PC-3 (cell line): Measurements from ENCODE around the gene MR1. TPM values are rescaled to one million over a fixed set of nuclear protein-coding genes. Genes with fewer than 3 reads are reported as not detected.

Experiments
- ATAC-seq: fragments of 200-7000 bp; cut with Tn5 transposase; 2 replicates; pipeline ENCODE4 v1.9.1; 2020; ENCODE audit warnings: mild to moderate bottlenecking, moderate library complexity
- BruUV-seq: library from RNA; stranded (reverse); fragments of 400-500 nt; replicated peaks from 2 replicates; lab custom pipeline; 2021; lab: Mats Ljungman, UMichigan
- CTCF ChIA-PET: fragments of 300-600 bp; sonication (Branson Sonifier 250); formaldehyde crosslinking; loops from one replicate; lab custom pipeline; 2022; ENCODE audit warnings: antibody characterized with exemption; lab: Charles Lee
- POLR2A ChIA-PET: fragments of 300-600 bp; sonication (Branson Sonifier 250); formaldehyde crosslinking; loops from one replicate; lab custom pipeline; 2022; ENCODE audit warnings: antibody characterized with exemption; ENCODE audit not compliant: unreplicated experiment; lab: Charles Lee
- DNase-seq: peaks from one replicate; pipeline ENCODE4 v3.0.0-alpha.2; 2015
- H2AFZ ChIP-seq: fragments of 300-600 bp; sonication (generic); 2 replicates; pipeline ENCODE4 v1.6.0; 2016; ENCODE audit warnings: antibody characterized with exemption, low read length
- H3F3A ChIP-seq: fragments of 300-600 bp; sonication (generic); one replicate; pipeline ENCODE4 v1.6.0; 2017; ENCODE audit warnings: antibody characterized with exemption, low read length, control low read depth, mild to moderate bottlenecking; ENCODE audit not compliant: unreplicated experiment
- H3K27ac ChIP-seq: fragments of 300-600 bp; sonication (generic); 2 replicates; pipeline ENCODE4 v1.5.1; 2016; ENCODE audit warnings: mild to moderate bottlenecking, low read length
- H3K27me3 ChIP-seq: fragments of 300-600 bp; sonication (generic); 2 replicates; pipeline ENCODE4 v1.6.1; 2016; ENCODE audit warnings: low read length, mixed read lengths
- H3K36me3 ChIP-seq: fragments of 300-600 bp; sonication (generic); 2 replicates; pipeline ENCODE4 v1.6.1; 2016; ENCODE audit warnings: low read depth, mixed run types, low read length, mixed read lengths
- H3K4me1 ChIP-seq: fragments of 300-600 bp; sonication (generic); 2 replicates; pipeline ENCODE4 v1.5.1; 2016; ENCODE audit warnings: low read length; ENCODE audit not compliant: insufficient read depth
- H3K4me2 ChIP-seq: fragments of 300-600 bp; sonication (generic); 2 replicates; pipeline ENCODE4 v1.6.0; 2016; ENCODE audit warnings: low read length
- H3K4me3 ChIP-seq: fragments of 300-600 bp; sonication (generic); 2 replicates; pipeline ENCODE4 v1.5.1; 2016; ENCODE audit warnings: mild to moderate bottlenecking, low read length, mixed read lengths
- H3K79me2 ChIP-seq: fragments of 300-600 bp; sonication (generic); 2 replicates; pipeline ENCODE4 v1.6.1; 2017; ENCODE audit warnings: low read length, mixed read lengths
- H3K9ac ChIP-seq: fragments of 300-600 bp; sonication (generic); 2 replicates; pipeline ENCODE4 v1.6.0; 2016; ENCODE audit warnings: mild to moderate bottlenecking, low read length
- H3K9me2 ChIP-seq: fragments of 300-600 bp; sonication (generic); replicated peaks from 2 replicates; pipeline ENCODE4 v1.6.1; 2016; ENCODE audit warnings: mixed run types, low read length, mixed read lengths
- H3K9me3 ChIP-seq: fragments of 300-600 bp; sonication (generic); 2 replicates; pipeline ENCODE4 v1.6.1; 2016; ENCODE audit warnings: low read length, mixed read lengths
- H4K20me1 ChIP-seq: fragments of 300-600 bp; sonication (generic); 2 replicates; pipeline ENCODE4 v1.6.1; 2016; ENCODE audit warnings: low read length, mixed read lengths
- EZH2 ChIP-seq: fragments of 300-600 bp; sonication (generic); IDR thresholded peaks from one replicate; pipeline ENCODE4 v1.6.1; 2017; ENCODE audit warnings: antibody characterized with exemption, mild to moderate bottlenecking, low read length; ENCODE audit not compliant: unreplicated experiment
- EZH2phosphoT487 ChIP-seq: fragments of 300-600 bp; sonication (generic); IDR thresholded peaks from 2 replicates; pipeline ENCODE4 v1.6.1; 2018; ENCODE audit warnings: mild to moderate bottlenecking, antibody characterized with exemption, low read length, borderline replicate concordance
- intact Hi-C: fragments of 100-400 bp; cut with micrococcal nuclease; formaldehyde crosslinking; loops from 2 replicates; pipeline ENCODE4 v1.9.0; 2023
- total RNA-seq: library from RNA; depleted of rRNA; stranded (reverse); fragments of >200 nt; gene quantifications from 2 replicates; pipeline ENCODE4 v1.2.3, GENCODE V29; 2014
- TF ChIP-seq, protein P1 (sequence below): fragments of 300-600 bp; sonication (generic); conservative IDR thresholded peaks from 2 replicates; pipeline ENCODE4 v1.5.1; 2017; ENCODE audit warnings: antibody characterized with exemption, low read depth, mild to moderate bottlenecking, low read length

MR1 gene
- total RNA-seq, 1 experiment from 2014 or later = 3.4 TPM

DNA sequence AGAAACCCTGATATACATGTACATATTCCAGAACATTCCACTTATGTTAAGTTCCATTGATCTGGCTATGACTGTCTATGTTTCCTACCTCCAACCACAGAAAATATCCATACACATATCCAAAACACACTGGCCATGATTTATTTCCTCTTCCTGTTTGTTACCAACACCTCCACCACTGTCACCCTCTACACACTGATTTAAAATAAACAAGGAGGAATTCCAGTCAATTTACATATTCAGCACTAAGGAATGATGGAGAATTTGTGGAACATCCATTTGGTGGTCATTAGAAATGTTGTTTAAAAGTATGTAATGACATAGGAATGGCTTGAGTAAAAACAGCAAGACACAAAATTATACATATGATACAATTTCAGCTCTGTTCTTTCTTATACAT lies 5.6 kb upstream of the MR1 start:
- Histone ChIP-seq H4K20me1 (no peaks in the 10 kb centered on the region), H3K4me1 (peaks cover 2% of the 10 kb centered on the region; the same call in 1 of the 2 replicates), H3K9me2 (no peaks in the 10 kb centered on the region), H2AFZ (no peak overlapping the region), H3K36me3 (no peaks in the 10 kb centered on the region), H3K27ac (no peak overlapping the region), H3K4me2 (no peak overlapping the region), H3K79me2 (no peaks in the 10 kb centered on the region), H3K9me3 (no peaks in the 10 kb centered on the region), H3K9ac (no peak overlapping the region), H3K27me3 (no peaks in the 10 kb centered on the region), H3K4me3 (no peak overlapping the region), H3F3A (no peaks in the 10 kb centered on the region)
- TF ChIP-seq, protein P1, sequence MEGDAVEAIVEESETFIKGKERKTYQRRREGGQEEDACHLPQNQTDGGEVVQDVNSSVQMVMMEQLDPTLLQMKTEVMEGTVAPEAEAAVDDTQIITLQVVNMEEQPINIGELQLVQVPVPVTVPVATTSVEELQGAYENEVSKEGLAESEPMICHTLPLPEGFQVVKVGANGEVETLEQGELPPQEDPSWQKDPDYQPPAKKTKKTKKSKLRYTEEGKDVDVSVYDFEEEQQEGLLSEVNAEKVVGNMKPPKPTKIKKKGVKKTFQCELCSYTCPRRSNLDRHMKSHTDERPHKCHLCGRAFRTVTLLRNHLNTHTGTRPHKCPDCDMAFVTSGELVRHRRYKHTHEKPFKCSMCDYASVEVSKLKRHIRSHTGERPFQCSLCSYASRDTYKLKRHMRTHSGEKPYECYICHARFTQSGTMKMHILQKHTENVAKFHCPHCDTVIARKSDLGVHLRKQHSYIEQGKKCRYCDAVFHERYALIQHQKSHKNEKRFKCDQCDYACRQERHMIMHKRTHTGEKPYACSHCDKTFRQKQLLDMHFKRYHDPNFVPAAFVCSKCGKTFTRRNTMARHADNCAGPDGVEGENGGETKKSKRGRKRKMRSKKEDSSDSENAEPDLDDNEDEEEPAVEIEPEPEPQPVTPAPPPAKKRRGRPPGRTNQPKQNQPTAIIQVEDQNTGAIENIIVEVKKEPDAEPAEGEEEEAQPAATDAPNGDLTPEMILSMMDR = no peak
- TF ChIP-seq EZH2 (no peak), EZH2phosphoT487 (no peak)
- BruUV-seq = no TSS peak
- CTCF ChIA-PET = no interaction called here
- intact Hi-C loops = no loop called here
- POLR2A ChIA-PET = no interaction called here
- no peak for DNase-seq
- ATAC-seq = no peak

DNA sequence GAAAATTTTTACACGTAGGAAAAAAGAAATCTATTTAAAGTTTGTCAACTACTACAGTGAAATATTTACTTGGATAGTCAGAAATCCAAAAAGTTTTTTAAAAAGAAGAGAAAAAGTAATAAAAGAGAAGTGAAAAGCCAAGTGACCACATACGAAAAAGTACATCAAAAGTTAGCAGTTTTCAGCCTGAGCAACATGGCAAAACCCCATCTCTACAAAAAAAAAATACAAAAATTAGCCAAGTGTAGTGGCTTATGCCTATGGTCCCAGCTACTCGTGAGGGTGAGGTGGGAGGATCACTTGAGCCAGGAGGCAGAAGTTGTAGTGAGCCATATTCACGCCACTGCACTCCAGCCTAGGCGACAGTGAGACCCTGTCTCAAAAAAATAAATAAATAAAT lies 5.2 kb upstream of the MR1 start:
- Histone ChIP-seq H4K20me1 (no peaks in the 10 kb centered on the region), H3K9ac (no peak overlapping the region), H3K36me3 (no peaks in the 10 kb centered on the region), H2AFZ (no peak overlapping the region), H3K9me3 (no peaks in the 10 kb centered on the region), H3K27ac (no peak overlapping the region), H3K27me3 (no peaks in the 10 kb centered on the region), H3F3A (no peaks in the 10 kb centered on the region), H3K9me2 (no peaks in the 10 kb centered on the region), H3K79me2 (no peaks in the 10 kb centered on the region), H3K4me1 (peaks cover 6% of the 10 kb centered on the region; the same call in 1 of the 2 replicates), H3K4me2 (no peak overlapping the region), H3K4me3 (no peak overlapping the region)
- intact Hi-C loops = no loop called here
- POLR2A ChIA-PET = no interaction called here
- no peak for ATAC-seq
- no peak for DNase-seq
- CTCF ChIA-PET = no interaction called here
- no TSS peak for BruUV-seq
- TF ChIP-seq, protein P1 = no peak
- no peak for TF ChIP-seq EZH2
- no peak for TF ChIP-seq EZH2phosphoT487

- H3F3A ChIP-seq = no peaks in the 10 kb centered on the region
- no peaks in the 10 kb centered on the region for H3K27me3 ChIP-seq
- no peaks in the 10 kb centered on the region for H3K36me3 ChIP-seq
- H2AFZ ChIP-seq = peak overlapping the region; percentile 74; the same call in 1 of the 2 replicates
- H3K79me2 ChIP-seq = no peaks in the 10 kb centered on the region
- no peak overlapping the region for H3K4me3 ChIP-seq
- no peaks in the 10 kb centered on the region for H3K9me2 ChIP-seq
- peaks cover 14% of the 10 kb centered on the region; the same call in 1 of the 2 replicates for H3K4me1 ChIP-seq
- no peaks in the 10 kb centered on the region for H3K9me3 ChIP-seq
- ChIA-PET CTCF (no interaction called here), POLR2A (no interaction called here)
- no peak overlapping the region for H3K27ac ChIP-seq
- H4K20me1 ChIP-seq = no peaks in the 10 kb centered on the region
- ATAC-seq = no peak
- no peak for TF ChIP-seq EZH2phosphoT487
- TF ChIP-seq, protein P1 = no peak
- H3K9ac ChIP-seq = no peak overlapping the region
- intact Hi-C loops = no loop called here
- H3K4me2 ChIP-seq = no peak overlapping the region
- BruUV-seq = no TSS peak
- no peak for DNase-seq
Observed at GRCh38 chr1:181032535-181032934, 1.2 kb upstream of the MR1 start.
